ENCODE measurements around the gene CST9. TPM values are rescaled to one million over a fixed set of nuclear protein-coding genes. Genes with fewer than 3 reads are reported as not detected.

CST9 gene
- polyA plus RNA-seq, 1 experiment = not detected

GRCh38 chr20:23630392-23630849, 24.7 kb upstream of the CST9 start:
- POLR2A ChIA-PET = no interaction called here
- Histone ChIP-seq H3K4me3 (ENCODE audit: low read depth, low read length) (no peak overlapping the region), H3K27me3 (ENCODE audit: control insufficient read depth, insufficient read depth, low read length) (no peaks in the 10 kb centered on the region), H3K36me3 (ENCODE audit: control insufficient read depth, insufficient read depth, low read length) (peaks cover 8% of the 10 kb centered on the region)
- no peak for TF ChIP-seq CTCF (IDR thresholded peaks at IDR 0.05; ENCODE audit: insufficient read depth, low read depth, low read length)
- no peak for DNase-seq (ENCODE audit: low read depth)
- CTCF ChIA-PET = no interaction called here

- CTCF ChIA-PET = no interaction called here
- POLR2A ChIA-PET = no interaction called here
Observed at GRCh38 chr20:23629542-23630391, 24.1 kb upstream of the CST9 start.

GRCh38 chr20:23629017-23629541, 23.4 kb upstream of the CST9 start:
- no peak for TF ChIP-seq CTCF (IDR thresholded peaks at IDR 0.05; ENCODE audit: insufficient read depth, low read depth, low read length)
- Histone ChIP-seq H3K36me3 (ENCODE audit: control insufficient read depth, insufficient read depth, low read length) (peaks cover 8% of the 10 kb centered on the region), H3K4me3 (ENCODE audit: low read depth, low read length) (no peak overlapping the region), H3K27me3 (ENCODE audit: control insufficient read depth, insufficient read depth, low read length) (no peaks in the 10 kb centered on the region)
- no peak for DNase-seq (ENCODE audit: low read depth)
- ChIA-PET POLR2A (no interaction called here), CTCF (no interaction called here)

More at GRCh38 chr20:23629542-23630391, 24.1 kb upstream of the CST9 start:
- no peak for TF ChIP-seq CTCF (IDR thresholded peaks at IDR 0.05; ENCODE audit: insufficient read depth, low read depth, low read length)
- Histone ChIP-seq H3K27me3 (ENCODE audit: control insufficient read depth, insufficient read depth, low read length) (no peaks in the 10 kb centered on the region), H3K36me3 (ENCODE audit: control insufficient read depth, insufficient read depth, low read length) (peaks cover 8% of the 10 kb centered on the region), H3K4me3 (ENCODE audit: low read depth, low read length) (no peak overlapping the region)
- no peak for DNase-seq (ENCODE audit: low read depth)

GRCh38 chr20:23628402-23629016, 22.8 kb upstream of the CST9 start:
- DNase-seq (ENCODE audit: low read depth) = no peak

More at GRCh38 chr20:23628402-23629016, 22.8 kb upstream of the CST9 start:
- CTCF ChIA-PET = no interaction called here
- Histone ChIP-seq H3K36me3 (ENCODE audit: control insufficient read depth, insufficient read depth, low read length) (peaks cover 4% of the 10 kb centered on the region), H3K4me3 (ENCODE audit: low read depth, low read length) (no peak overlapping the region), H3K27me3 (ENCODE audit: control insufficient read depth, insufficient read depth, low read length) (no peaks in the 10 kb centered on the region)
- no peak for TF ChIP-seq CTCF (IDR thresholded peaks at IDR 0.05; ENCODE audit: insufficient read depth, low read depth, low read length)
- POLR2A ChIA-PET = no interaction called here

Data from BJ (cell line).